HG03469 (cell line): Measurements from ENCODE around the gene MTG2.

Source experiments
- ATAC-seq: cut with Tn5 transposase; IDR thresholded peaks from one replicate; pipeline ENCODE4 v1.9.1; 2021; ENCODE audit warnings: mild to moderate bottlenecking, moderate library complexity, moderate number of reproducible peaks; ENCODE audit not compliant: unreplicated experiment

The MTG2 gene

DNA sequence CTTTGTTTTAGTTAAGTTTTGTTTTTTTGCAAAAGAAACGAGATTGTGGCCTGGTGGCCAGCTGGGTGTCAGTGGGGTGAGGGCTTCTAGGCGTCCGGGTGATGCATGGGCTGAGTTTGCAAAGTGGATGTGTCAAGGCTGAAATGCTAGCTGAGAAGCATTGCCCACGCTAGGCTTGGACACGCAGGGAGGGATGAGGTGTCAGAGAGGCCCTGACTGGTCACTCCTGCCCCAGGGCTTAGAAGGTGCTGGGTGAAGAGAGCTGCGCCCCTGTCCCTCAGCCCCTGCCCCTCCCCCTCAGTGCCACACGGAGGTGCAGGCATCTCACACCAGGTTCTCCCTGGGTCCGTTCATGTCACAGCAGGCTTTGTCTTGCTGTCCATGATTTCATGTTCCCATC is 63.6 kb downstream of the MTG2 start:
- no peak for ATAC-seq

DNA sequence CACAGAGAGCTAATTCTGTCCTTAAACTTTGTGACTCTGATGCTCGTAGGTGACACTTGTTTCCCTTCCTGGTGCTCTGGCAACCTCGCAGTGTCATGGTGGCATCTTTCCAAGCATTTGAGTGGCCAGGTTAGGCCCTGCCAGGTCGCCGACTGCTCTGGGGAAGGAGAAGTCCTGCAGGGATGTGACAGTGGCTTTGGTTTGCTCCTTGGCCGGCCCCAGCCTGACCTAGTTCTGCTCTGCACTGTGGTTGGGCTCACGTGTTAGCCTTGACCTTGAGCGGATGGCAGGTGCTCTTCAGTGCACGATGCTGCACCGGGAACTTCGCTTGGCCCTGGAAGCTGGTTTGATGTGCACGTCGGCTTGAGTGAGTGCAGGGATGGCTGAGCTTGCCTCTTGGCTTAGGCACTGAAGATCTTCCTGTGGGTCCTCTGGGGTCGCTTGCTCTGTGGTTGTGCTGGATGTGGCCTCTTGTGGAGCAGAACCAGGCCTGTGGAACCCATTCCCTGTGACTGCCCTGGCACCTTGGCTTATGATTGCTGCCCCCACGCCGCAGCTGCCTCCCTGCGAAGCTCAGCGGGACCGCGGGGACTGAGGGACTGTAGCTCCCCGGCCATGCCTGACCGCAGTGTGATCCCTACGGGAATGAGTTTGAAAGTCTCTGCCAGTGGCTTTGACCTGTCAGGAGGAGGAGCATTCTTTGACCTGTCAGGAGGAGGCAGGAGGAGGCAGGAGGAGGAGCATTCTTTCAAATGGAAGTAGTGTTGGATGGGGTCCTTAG is 64.2 kb downstream of the MTG2 start:
- ATAC-seq: no peak

DNA sequence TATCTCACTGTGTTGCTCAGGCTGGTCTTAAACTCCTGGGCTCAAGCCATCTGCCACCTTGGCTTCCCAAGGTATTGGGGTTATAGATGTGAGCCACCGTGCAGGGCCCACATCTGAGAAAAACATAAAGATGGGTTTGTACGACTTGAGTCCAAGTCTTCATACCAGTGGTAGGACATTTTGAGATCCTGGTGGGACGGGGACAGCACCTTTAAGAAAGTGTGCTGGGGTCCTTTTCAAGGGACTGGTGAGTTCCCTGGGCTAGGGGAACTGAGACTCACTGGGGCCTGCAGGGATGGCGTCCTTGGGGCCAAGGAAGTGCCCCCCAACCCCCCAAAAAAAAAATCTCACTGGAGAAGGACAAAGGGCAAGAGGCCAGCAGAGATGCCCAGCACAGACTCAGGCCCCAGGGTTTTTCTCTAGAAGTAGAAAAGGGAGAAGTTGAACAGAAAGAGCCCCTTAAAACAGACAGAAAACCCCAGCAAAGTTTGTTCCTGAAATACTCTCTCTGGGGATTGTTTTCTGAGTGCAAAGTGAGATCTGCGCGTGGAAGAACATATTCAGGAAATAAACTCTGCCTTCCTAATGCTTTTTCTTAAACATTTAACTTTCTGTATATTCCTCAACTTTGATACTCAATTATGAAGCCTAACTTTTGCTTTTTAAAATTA is 66.2 kb downstream of the MTG2 start:
- ATAC-seq: no peak

DNA sequence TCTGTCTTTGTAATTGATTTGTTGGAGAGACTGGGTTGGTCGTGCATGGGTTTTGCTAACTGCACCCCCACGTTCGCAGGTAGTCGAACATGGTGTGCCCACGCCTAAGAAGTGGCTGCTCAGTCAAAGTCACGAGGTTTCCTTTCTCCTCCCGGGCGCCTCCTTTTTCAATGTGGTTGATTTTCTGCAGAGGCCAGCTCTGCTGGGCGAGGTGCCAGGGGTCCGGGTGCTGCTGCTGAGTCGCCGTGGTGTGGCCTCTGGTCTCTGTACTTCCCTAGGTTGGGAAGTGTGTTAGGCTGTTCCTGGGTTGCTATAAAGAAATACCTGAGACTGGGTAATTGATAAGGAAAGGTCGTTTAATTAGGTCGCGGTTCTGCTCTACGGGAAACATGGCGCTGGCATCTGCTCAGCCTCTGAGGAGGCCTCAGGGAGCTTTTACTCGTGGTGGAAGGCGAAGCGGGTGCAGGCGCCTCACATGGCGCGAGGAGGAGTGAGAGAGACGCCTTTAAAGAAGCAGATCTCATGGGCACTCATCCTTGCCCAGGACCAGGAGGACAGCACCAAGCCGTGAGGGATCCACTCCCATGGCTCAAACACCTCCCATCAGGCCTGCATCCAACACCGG is 69.6 kb downstream of the MTG2 start:
- ATAC-seq: no peak
